OCI-LY3 (cell line): ENCODE measurements around the gene RAPGEF1.

Experiments
- H2AFZ ChIP-seq: fragments of 200-600, 300-600 bp; shearing (Covaris generic); 2 replicates; pipeline ENCODE4 v1.6.0; 2014; ENCODE audit warnings: antibody characterized with exemption, low read depth, low read length
- H3K27ac ChIP-seq: fragments of 200-600, 300-600 bp; sonication (generic); 2 replicates; pipeline ENCODE4 v1.5.1; 2014; ENCODE audit warnings: mild to moderate bottlenecking, low read length, moderate library complexity, mixed read lengths
- H3K27me3 ChIP-seq: fragments of 200-600, 300-600 bp; sonication (generic); 2 replicates; pipeline ENCODE4 v1.6.1; 2014; ENCODE audit warnings: low read depth, low read length, mixed read lengths
- H3K36me3 ChIP-seq: fragments of 200-600, 300-600 bp; sonication (generic); replicated peaks from 2 replicates; pipeline ENCODE3; 2014; ENCODE audit warnings: low read depth, low read length, mixed read lengths
- H3K4me1 ChIP-seq: fragments of 300-600, 200-600 bp; sonication (generic); 2 replicates; pipeline ENCODE4 v1.6.1; 2014; ENCODE audit warnings: low read length, mixed read lengths
- H3K4me2 ChIP-seq: fragments of 200-600, 300-600 bp; sonication (generic); 2 replicates; pipeline ENCODE4 v1.6.1; 2014; ENCODE audit warnings: low read length, mixed read lengths
- H3K4me3 ChIP-seq: fragments of 300-600, 200-600 bp; sonication (generic); 2 replicates; pipeline ENCODE4 v1.5.1; 2014; ENCODE audit warnings: antibody characterized with exemption, mild to moderate bottlenecking, low read length, moderate library complexity
- H3K79me2 ChIP-seq: fragments of 300-600, 200-600 bp; shearing (Covaris generic); 2 replicates; pipeline ENCODE4 v1.6.1; 2014; ENCODE audit warnings: mild to moderate bottlenecking, low read length, mixed read lengths
- H3K9ac ChIP-seq: fragments of 300-600, 200-600 bp; shearing (Covaris generic); 2 replicates; pipeline ENCODE4 v1.6.0; 2014; ENCODE audit warnings: mild to moderate bottlenecking, low read length, moderate library complexity
- H3K9me3 ChIP-seq: fragments of 200-600, 300-600 bp; shearing (Covaris generic); 2 replicates; pipeline ENCODE4 v1.6.1; 2014; ENCODE audit warnings: low read length, mixed read lengths; ENCODE audit not compliant: insufficient read depth
- H4K20me1 ChIP-seq: fragments of 200-600, 300-600 bp; sonication (generic); 2 replicates; pipeline ENCODE4 v1.6.1; 2016; ENCODE audit warnings: low read length, mixed read lengths; ENCODE audit not compliant: insufficient read depth
- EZH2phosphoT487 ChIP-seq: fragments of 200-600 bp; shearing (Covaris generic); IDR thresholded peaks from 2 replicates; pipeline ENCODE4 v1.6.1; 2018; ENCODE audit warnings: antibody characterized with exemption, mixed run types, low read depth
- TF ChIP-seq, protein P1 (sequence below): fragments of 200-600, 300-600 bp; sonication (generic); IDR thresholded peaks from 2 replicates; pipeline ENCODE4 v1.5.1; 2014; ENCODE audit warnings: antibody characterized with exemption, low read length, low read depth

The RAPGEF1 gene, protein sequence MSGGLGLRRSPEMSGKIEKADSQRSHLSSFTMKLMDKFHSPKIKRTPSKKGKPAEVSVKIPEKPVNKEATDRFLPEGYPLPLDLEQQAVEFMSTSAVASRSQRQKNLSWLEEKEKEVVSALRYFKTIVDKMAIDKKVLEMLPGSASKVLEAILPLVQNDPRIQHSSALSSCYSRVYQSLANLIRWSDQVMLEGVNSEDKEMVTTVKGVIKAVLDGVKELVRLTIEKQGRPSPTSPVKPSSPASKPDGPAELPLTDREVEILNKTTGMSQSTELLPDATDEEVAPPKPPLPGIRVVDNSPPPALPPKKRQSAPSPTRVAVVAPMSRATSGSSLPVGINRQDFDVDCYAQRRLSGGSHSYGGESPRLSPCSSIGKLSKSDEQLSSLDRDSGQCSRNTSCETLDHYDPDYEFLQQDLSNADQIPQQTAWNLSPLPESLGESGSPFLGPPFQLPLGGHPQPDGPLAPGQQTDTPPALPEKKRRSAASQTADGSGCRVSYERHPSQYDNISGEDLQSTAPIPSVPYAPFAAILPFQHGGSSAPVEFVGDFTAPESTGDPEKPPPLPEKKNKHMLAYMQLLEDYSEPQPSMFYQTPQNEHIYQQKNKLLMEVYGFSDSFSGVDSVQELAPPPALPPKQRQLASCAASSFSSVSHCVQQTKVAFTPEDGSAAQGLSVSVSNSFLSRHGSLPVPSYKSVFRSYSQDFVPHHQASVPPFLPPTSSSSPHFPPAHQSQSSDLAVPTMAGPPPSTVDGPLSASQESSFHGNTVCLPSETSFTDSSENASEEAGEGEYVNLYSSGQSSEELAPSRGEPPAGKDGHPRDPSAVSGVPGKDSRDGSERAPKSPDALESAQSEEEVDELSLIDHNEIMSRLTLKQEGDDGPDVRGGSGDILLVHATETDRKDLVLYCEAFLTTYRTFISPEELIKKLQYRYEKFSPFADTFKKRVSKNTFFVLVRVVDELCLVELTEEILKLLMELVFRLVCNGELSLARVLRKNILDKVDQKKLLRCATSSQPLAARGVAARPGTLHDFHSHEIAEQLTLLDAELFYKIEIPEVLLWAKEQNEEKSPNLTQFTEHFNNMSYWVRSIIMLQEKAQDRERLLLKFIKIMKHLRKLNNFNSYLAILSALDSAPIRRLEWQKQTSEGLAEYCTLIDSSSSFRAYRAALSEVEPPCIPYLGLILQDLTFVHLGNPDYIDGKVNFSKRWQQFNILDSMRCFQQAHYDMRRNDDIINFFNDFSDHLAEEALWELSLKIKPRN (N-terminal part only)

DNA sequence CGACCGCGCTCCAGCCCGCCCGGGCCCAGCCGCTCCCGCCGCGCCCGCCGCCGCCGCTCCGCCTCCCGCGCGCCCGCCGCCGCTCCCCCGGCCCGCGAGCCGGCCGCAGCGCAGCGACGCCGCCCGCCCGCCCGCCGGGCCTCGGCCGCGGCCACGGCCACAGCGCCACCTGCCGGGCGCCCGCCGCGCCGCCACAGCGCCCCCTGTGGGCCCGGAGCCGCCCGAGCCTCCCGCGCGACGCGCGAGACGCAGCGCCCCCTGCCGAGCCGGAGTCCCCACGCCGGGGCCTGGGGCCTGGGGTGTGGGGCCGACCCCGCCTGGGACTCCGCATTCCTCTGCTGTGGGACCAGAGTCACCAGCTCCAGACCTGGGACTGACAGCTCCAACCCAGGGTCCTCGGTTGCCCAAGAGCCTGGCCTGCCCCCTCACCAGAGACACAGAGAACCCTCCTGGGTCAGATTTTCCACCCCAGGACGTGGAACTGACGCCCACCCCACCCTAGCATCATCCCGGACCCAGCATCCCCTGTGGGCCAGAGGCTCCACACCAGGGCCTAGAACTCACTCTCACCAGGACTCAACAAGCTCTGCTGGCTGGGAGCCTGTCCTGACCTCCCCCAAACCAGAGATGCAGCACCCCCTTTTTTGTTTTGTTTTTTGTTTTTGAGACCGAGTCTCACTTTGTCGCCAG lies at the start of gene RAPGEF1:
Gene RAPGEF1, minus strand, starts transcription at position 118 of the 690 bp plus-strand sequence. CDS start 246 bp downstream, outside the sequence.
- H3K27me3 ChIP-seq, result no peaks in the 10 kb centered on the region
- peak within 1 kb of the TSS; percentile 98 for H3K4me3 ChIP-seq
- no peaks in the 10 kb centered on the region for H3K9me3 ChIP-seq
- H3K9ac ChIP-seq, result peak within 1 kb of the TSS; percentile 99
- TF ChIP-seq, protein P1, sequence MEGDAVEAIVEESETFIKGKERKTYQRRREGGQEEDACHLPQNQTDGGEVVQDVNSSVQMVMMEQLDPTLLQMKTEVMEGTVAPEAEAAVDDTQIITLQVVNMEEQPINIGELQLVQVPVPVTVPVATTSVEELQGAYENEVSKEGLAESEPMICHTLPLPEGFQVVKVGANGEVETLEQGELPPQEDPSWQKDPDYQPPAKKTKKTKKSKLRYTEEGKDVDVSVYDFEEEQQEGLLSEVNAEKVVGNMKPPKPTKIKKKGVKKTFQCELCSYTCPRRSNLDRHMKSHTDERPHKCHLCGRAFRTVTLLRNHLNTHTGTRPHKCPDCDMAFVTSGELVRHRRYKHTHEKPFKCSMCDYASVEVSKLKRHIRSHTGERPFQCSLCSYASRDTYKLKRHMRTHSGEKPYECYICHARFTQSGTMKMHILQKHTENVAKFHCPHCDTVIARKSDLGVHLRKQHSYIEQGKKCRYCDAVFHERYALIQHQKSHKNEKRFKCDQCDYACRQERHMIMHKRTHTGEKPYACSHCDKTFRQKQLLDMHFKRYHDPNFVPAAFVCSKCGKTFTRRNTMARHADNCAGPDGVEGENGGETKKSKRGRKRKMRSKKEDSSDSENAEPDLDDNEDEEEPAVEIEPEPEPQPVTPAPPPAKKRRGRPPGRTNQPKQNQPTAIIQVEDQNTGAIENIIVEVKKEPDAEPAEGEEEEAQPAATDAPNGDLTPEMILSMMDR, result peak; percentile 76
- no peak for TF ChIP-seq EZH2phosphoT487
- peak within 1 kb of the TSS; percentile 39; the same call in 1 of the 2 replicates for H2AFZ ChIP-seq
- peak within 1 kb of the TSS; percentile 87 for H3K4me2 ChIP-seq
- peaks cover 57% of the 10 kb centered on the region for H3K4me1 ChIP-seq
- peaks cover 3% of the 10 kb centered on the region for H3K36me3 ChIP-seq
- peak within 1 kb of the TSS; percentile 91 for H3K27ac ChIP-seq
- H3K79me2 ChIP-seq, result peaks cover 50% of the 10 kb centered on the region
- H4K20me1 ChIP-seq, result no peaks in the 10 kb centered on the region

DNA sequence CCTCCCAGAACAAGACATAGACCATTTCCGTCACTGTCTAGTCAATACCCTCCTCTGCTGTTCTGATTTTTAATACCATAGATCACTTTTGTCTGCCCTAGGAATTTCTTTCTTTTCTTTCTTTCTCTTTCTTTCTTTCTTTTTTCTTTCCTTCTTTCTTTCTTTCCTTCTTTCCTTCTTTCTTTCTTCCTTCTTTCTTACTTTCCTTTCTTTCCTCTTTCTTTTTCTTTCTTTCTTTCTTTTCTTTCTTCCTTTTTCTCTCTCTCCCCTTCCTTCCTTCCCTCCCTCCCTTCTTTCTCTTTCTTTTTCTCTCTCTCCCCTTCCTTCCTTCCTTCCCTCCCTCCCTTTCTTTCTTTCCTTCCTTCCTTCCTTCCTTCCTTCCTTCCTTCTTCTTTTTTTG lies 49.0 kb upstream of the RAPGEF1 start:
- Histone ChIP-seq H2AFZ (no peak overlapping the region), H3K4me2 (no peak overlapping the region), H3K9ac (no peak overlapping the region), H3K27me3 (peaks cover 34% of the 10 kb centered on the region), H3K79me2 (no peaks in the 10 kb centered on the region), H3K9me3 (no peaks in the 10 kb centered on the region), H3K4me1 (no peaks in the 10 kb centered on the region), H4K20me1 (peaks cover 4% of the 10 kb centered on the region), H3K27ac (no peak overlapping the region), H3K4me3 (no peak overlapping the region), H3K36me3 (no peaks in the 10 kb centered on the region)
- TF ChIP-seq, protein P1, result no peak
- no peak for TF ChIP-seq EZH2phosphoT487

DNA sequence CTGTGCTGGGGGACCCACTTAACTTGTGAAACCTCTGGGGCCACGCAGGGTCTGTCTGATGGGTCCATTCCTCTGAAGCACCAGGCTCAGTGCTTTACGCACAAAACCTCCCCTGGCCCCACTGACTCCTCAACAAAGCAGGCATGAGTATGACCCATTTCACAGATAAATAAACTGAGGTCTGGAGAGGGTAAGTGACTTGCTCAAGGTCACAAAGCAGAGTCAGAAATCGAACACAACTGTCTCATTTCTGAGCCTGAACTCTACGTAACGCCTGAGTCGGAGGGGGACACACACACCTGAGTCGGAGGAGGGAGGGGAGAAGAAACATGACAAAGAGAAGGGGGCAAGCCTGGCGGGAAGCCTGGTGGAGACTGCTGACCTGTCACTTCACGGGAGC lies 48.0 kb upstream of the RAPGEF1 start:
- H3K9me3 ChIP-seq, result no peaks in the 10 kb centered on the region
- H3K4me1 ChIP-seq, result no peaks in the 10 kb centered on the region
- H3K27ac ChIP-seq, result no peak overlapping the region
- H3K4me2 ChIP-seq, result no peak overlapping the region
- H2AFZ ChIP-seq, result no peak overlapping the region
- peaks cover 4% of the 10 kb centered on the region for H4K20me1 ChIP-seq
- H3K9ac ChIP-seq, result no peak overlapping the region
- peaks cover 44% of the 10 kb centered on the region for H3K27me3 ChIP-seq
- no peaks in the 10 kb centered on the region for H3K36me3 ChIP-seq
- no peak overlapping the region for H3K4me3 ChIP-seq
- TF ChIP-seq, protein P1, result no peak
- no peak for TF ChIP-seq EZH2phosphoT487
- H3K79me2 ChIP-seq, result no peaks in the 10 kb centered on the region
